ENCODE measurements around the gene NUPR1. TPM values are rescaled to one million over a fixed set of nuclear protein-coding genes. Genes with fewer than 3 reads are reported as not detected.

The NUPR1 gene
- total RNA-seq, 2 experiments from 2014 or later, result not detected

DNA sequence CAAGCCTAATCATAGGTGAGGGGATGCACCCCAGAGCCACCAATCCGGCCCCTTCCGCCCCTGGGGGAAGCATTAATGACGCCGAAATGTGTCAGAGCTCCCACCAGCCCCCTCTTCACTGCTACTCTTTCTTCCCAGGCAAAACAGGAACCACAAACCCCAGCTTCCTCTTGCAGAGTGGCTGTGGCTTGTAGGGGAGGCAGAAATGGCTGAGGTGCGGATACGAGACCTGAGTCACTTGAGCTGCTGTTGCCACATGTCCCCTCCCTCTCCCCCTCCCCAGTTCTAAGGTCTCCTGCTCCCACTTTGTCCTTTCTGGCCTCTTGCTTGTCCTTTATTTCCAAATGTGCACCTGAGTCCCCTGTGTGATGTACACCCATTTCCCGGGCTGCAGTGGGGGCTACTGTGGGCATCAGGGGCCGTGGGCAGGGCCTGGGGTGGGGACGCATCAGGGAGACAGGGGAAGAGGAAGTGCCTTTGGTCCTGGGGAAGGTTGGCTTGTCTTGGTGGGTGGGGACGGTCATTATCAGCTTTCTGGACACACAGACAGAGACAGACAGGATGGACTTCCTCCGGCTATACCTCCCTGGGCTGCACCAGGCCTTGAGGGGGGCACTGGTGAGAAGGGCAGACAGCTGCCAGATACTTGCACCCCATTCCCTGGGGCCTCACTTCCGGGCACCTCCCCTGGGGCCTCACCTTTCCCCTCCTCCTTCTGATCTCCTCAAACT lies 44.5 kb downstream of the NUPR1 start, which contains the start of gene APOBR:
Gene APOBR (plus strand): TSS at position 523 of the 731 bp plus-strand sequence. CDS start 39 bp downstream, at position 562.
- intact Hi-C loops (cut with micrococcal nuclease; ENCODE audit: unreplicated experiment), result loop anchor here (5.0 kb wide), 2 partner anchors 58 to 328 kb away; partner anchors contain the start of genes ATXN2L and SGF29
- Histone ChIP-seq H3K4me2 (ENCODE audit: low read length) (peak within 1 kb of the TSS; percentile 87), H3K27ac (ENCODE audit: low read depth, low read length, poor library complexity, severe bottlenecking) (peak within 1 kb of the TSS; percentile 74), H3K79me2 (ENCODE audit: insufficient read depth, low read depth, low read length) (peaks cover 22% of the 10 kb centered on the region; the same call in 1 of the 2 replicates), H3K4me3 (ENCODE audit: low read depth, low read length, poor library complexity, severe bottlenecking) (peak within 1 kb of the TSS; percentile 88), H3K9me3 (ENCODE audit: low read length) (no peaks in the 10 kb centered on the region), H3K9me2 (ENCODE audit: insufficient read depth, low read length) (no peaks in the 10 kb centered on the region), H3K4me1 (ENCODE audit: insufficient read depth, low read length, poor library complexity, severe bottlenecking) (peaks cover 35% of the 10 kb centered on the region), H3K36me3 (ENCODE audit: insufficient read depth, low read length) (peaks cover 6% of the 10 kb centered on the region; the same call in 1 of the 2 replicates), H2AFZ (ENCODE audit: low read length) (peak within 1 kb of the TSS; percentile 61; the same call in 1 of the 2 replicates), H4K20me1 (ENCODE audit: insufficient read depth, low read length) (no peaks in the 10 kb centered on the region)
- ChIA-PET CTCF (ENCODE audit: unreplicated experiment) (interaction anchor here (0.6 to 0.8 kb wide), 2 partner anchors 59 to 1127 kb away, joined by 3 read pairs; partner anchors contain the start of gene SGF29), POLR2A (interaction anchor here (1.1 kb wide), 1 partner anchor 22 kb away, joined by 3 read pairs; no protein-coding TSS in a partner anchor)
- no peak for TF ChIP-seq EZH2phosphoT487 (IDR thresholded peaks at IDR 0.05; ENCODE audit: borderline replicate concordance, low read depth, low read length)
- TF ChIP-seq, protein P1, sequence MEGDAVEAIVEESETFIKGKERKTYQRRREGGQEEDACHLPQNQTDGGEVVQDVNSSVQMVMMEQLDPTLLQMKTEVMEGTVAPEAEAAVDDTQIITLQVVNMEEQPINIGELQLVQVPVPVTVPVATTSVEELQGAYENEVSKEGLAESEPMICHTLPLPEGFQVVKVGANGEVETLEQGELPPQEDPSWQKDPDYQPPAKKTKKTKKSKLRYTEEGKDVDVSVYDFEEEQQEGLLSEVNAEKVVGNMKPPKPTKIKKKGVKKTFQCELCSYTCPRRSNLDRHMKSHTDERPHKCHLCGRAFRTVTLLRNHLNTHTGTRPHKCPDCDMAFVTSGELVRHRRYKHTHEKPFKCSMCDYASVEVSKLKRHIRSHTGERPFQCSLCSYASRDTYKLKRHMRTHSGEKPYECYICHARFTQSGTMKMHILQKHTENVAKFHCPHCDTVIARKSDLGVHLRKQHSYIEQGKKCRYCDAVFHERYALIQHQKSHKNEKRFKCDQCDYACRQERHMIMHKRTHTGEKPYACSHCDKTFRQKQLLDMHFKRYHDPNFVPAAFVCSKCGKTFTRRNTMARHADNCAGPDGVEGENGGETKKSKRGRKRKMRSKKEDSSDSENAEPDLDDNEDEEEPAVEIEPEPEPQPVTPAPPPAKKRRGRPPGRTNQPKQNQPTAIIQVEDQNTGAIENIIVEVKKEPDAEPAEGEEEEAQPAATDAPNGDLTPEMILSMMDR (conservative IDR thresholded peaks at IDR 0.05; ENCODE audit: low read length), result no peak
- DNase-seq (ENCODE audit: low spot score), result peak; percentile 88
- BruUV-seq (replicated peaks), result TSS peak; percentile 66

DNA sequence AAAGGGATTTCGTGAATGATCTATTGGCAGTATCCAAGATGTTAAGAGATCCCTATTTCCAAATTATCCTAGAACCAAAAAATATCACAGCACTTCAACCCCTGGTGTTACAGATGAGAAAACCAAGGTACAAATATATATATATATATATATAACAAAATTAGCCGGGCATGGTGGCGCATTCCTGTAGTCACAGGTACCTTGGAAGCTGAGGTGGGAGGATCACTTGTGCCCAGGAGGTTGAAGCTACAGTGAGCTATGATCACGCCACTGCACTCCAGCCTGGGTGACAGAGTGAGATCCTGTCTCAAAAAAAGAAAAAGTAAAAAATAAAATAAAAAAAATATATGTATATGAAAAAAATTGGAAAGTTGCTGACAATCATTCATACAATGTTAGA lies 46.3 kb downstream of the NUPR1 start:
- ChIA-PET CTCF (ENCODE audit: unreplicated experiment) (no interaction called here), POLR2A (interaction anchor here (0.8 to 1.2 kb wide), 3 partner anchors 13 to 131 kb away, joined by 3 to 8 read pairs (median 5); no protein-coding TSS in a partner anchor)
- Histone ChIP-seq H3K27ac (ENCODE audit: low read depth, low read length, poor library complexity, severe bottlenecking) (peak overlapping the region; percentile 74), H3K9me2 (ENCODE audit: insufficient read depth, low read length) (no peaks in the 10 kb centered on the region), H3K4me2 (ENCODE audit: low read length) (peak overlapping the region; percentile 87), H3K79me2 (ENCODE audit: insufficient read depth, low read depth, low read length) (peaks cover 22% of the 10 kb centered on the region; the same call in 1 of the 2 replicates), H3K4me3 (ENCODE audit: low read depth, low read length, poor library complexity, severe bottlenecking) (peak overlapping the region; percentile 88), H3K4me1 (ENCODE audit: insufficient read depth, low read length, poor library complexity, severe bottlenecking) (peaks cover 35% of the 10 kb centered on the region), H3K9me3 (ENCODE audit: low read length) (no peaks in the 10 kb centered on the region), H2AFZ (ENCODE audit: low read length) (peak overlapping the region; percentile 74; the same call in 1 of the 2 replicates), H4K20me1 (ENCODE audit: insufficient read depth, low read length) (no peaks in the 10 kb centered on the region), H3K36me3 (ENCODE audit: insufficient read depth, low read length) (peaks cover 21% of the 10 kb centered on the region)
- intact Hi-C loops (cut with micrococcal nuclease; ENCODE audit: unreplicated experiment), result loop anchor here (1.0 to 5.0 kb wide), 3 partner anchors 60 to 330 kb away; partner anchors contain the start of genes ATXN2L and SGF29
- TF ChIP-seq, protein P1 (conservative IDR thresholded peaks at IDR 0.05; ENCODE audit: low read length), result no peak
- no peak for TF ChIP-seq EZH2phosphoT487 (IDR thresholded peaks at IDR 0.05; ENCODE audit: borderline replicate concordance, low read depth, low read length)
- BruUV-seq (replicated peaks), result no TSS peak
- no peak for DNase-seq (ENCODE audit: low spot score)
